NOMO-1 treated with DMSO at 0.1 percent for 48 hours (cell line): Measurements from ENCODE around the gene GMDS.
"Not testable (repeated sequence)": the region's sequence is repeated elsewhere in the genome, so short reads cannot be mapped to it uniquely, and the experiment has no call there.

Experiments
- DNase-seq: peaks from one replicate; lab custom pipeline; 2025; ENCODE audit not compliant: unreplicated experiment; lab: John Stamatoyannopoulos, UW

GMDS gene

DNA sequence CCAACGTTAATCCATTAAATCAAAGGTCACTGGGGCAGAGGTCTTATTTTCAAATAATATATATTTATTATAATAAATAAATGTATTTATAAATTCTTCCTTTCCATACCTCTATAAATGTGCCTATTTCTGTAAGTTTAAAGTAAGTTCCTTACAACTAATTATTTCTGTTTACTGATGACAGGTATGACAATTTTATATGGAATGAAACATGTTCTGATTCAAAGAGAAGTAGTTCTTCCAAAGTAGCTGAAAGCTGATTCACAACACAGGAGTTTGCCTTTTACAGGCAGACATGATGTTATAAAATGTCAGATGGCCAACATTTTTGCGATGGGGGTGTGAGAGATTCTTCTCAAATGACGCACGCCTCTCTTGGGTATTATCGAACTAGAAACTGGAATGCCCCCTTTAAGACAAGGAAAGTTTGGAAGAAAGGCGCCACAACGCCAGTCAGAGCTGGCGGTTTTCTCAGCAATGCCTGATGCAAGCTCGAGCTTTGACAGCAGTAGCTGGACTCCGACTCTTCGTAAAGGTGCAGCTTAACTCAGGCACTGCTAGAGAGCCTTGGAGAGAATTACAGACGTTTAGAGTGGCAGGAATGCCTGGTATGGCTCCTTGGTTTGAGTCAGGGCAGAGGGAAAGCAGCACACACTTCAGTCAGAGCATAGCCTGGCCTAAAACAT is 543.6 kb downstream of the GMDS start:
- no peak for DNase-seq

GRCh38 chr6:1700278-1700967 is 545.0 kb downstream of the GMDS start:
- DNase-seq = no peak

- no peak for DNase-seq
These were observed 546.9 kb downstream of the GMDS start for GRCh38 chr6:1698527-1698926.

GRCh38 chr6:1697688-1698351 is 547.6 kb downstream of the GMDS start:
- DNase-seq = no peak

DNA sequence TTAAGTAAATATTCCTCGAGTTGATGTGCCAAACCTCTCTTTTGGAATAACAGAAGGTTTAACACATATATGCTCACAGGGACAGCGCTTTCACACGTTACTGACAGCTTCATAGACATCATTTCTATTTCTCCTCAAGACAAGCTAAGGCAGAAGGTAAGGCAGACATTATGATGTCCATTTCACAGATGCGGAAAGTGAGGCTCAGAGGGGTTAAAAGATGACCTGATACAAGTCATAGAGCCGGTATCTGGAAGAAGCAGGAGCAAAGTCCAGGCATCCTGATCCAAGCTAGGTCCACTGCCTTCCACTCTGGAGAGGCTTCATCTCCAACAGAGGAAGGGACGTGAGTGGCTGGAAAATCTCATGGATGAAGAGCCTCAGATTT is 548.9 kb downstream of the GMDS start:
- no peak for DNase-seq

- DNase-seq = no peak
These were observed 549.6 kb downstream of the GMDS start for GRCh38 chr6:1695546-1696462.

GRCh38 chr6:1691828-1692227 is 553.6 kb downstream of the GMDS start:
- DNase-seq = not testable (repeated sequence)

- DNase-seq = not testable (repeated sequence)
These were observed 554.7 kb downstream of the GMDS start for GRCh38 chr6:1690656-1691055.

DNA sequence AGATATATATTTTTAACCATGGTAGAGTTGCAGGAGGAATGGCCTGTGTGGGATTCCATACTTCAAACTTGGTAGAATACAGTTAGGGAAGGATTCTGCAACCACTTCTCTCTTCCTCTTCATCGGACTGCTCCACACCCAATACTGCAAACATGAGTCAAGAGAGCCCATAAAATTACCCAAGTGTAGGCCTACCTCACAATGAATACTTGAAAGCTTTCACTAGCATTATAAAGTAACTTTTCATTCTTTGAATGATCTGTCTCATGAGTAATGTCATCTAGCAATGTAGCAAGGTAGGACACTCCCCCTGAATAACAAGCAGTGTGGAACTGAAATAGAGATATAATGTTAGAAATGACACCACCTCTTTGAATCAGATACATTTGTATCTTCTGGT is 556.3 kb downstream of the GMDS start:
- DNase-seq = peak; percentile 31

GRCh38 chr6:1688396-1688795 is 557.0 kb downstream of the GMDS start:
- DNase-seq = no peak

DNA sequence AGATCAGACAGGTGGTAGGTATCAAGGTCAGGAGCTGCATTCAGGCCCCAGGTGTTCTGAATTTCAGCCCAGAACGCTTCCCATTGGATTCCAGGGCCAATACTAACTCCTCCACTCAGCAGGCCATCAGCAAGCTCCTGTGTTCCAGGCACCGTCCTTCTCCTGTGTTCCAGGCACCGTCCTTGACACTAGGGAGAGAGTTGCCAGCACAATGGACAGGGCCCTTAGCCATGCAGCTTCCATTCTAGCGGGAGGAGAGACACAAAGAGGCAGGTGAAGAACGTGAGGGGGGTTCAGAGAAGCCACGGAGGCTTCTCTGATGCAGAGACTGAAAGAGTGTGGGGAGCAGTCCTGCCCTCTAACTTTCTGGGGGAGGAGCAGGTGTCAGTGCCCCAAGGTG is 558.0 kb downstream of the GMDS start:
- no peak for DNase-seq

DNA sequence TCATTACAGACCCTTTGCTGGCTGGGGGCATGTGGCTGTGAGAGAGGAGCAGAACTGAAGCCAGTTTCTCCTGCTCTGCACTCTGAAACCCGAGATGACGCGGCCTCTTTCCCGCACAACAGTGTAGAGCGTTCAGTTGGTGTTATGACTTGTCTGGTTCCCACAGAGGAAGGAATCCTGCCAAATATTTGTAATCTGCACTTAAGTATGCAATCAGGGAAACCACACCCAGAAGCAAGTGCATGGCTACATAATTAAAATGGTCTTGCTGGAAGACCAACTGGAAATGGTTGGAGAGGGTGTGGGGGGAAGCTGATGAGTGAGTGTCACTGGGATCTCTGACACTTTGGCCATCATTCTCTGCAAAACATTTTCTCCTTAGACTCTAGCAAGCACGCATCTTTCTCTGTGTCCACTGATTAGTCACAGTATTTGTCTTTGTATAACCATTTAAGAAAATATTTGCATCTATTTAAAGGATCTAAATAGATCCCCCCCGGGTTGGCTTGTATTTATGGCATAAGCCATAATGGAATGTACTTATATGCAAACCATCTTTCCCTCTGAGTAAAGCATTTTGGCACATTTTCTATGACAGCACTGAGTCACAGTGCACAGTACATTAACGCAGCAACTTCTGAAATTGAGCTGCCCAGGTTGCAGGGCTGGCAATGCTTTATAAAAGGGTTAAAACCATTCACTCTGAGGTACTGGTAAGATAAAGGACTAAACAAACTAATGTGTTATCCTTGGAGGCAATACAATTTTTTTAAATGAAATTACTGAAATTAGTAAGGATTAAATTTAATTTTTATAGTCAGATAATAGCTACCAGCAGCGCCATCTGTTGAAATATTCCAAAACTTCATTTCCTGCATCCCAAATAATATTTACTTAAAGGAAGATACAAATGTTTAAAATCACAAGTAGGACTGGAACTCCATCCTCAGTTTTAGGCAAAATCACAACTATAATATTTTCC is 559.0 kb downstream of the GMDS start:
- DNase-seq = no peak

DNA sequence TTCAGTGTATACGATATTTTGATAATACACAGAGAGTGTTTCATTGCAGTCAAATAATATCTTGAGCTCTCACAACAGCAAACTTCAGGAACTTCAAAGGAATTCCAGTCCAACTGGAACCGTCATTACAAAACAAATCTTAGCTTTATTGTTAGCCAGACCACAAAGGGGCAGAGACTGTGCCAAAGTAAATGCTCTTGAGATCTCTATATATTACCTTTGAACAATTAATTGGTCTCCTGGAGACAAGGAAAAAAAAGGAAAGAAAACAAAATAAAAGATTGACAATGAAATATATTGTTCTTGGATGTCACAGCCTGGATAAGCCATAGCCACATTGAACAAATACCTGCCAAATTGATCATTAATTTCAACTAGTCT is 565.7 kb downstream of the GMDS start:
- no peak for DNase-seq

DNA sequence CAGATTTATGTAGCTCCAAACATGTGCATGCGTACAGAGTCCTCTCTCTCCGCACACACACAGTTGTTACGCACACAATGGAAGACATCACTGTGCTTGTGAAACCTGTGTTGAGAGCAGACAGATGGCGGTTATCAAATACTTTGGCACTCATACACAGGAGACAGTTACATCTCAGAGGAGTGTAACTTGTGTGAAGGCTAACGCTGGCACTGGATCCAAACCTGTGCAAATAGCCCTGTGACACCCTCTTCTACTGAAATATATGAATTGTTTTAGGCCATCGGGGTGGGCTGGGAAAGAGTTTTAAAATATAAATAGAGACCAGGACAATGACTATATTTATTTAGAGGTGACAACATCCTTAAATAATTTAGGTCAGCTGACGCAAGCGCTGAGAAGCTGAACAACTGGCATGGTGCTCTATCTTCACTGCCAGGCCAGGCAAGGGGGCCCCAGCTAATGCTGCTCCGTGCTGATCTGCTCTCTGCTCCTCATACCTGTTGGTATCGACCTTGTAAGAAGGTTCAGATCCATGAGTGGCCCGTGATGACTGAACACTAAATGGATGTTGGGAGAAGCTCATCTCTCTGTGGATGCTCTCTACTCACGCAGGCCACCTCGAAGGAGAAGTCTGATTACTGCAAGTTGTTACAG is 566.2 kb downstream of the GMDS start:
- DNase-seq = no peak

GRCh38 chr6:1678201-1678600 is 567.2 kb downstream of the GMDS start:
- DNase-seq = no peak

DNA sequence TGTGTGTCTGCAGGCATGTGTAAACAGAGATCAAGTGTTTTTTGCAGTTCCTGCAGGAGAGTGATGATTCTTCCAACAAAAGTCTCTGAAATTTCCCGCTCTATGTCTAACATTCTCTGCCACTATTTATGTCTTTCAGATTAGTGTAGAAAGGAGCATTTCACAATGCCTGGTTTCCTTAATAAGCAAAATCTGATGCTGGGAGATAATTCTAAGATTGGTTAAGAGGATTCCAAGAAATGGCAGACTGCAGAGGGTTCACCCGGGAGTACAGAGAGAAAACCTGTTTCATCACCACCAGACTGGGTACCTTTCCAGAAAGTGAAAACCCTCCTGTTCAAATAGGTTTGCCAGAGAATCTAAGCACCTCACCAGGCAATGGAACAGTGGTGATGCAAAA is 573.0 kb downstream of the GMDS start:
- no peak for DNase-seq

DNA sequence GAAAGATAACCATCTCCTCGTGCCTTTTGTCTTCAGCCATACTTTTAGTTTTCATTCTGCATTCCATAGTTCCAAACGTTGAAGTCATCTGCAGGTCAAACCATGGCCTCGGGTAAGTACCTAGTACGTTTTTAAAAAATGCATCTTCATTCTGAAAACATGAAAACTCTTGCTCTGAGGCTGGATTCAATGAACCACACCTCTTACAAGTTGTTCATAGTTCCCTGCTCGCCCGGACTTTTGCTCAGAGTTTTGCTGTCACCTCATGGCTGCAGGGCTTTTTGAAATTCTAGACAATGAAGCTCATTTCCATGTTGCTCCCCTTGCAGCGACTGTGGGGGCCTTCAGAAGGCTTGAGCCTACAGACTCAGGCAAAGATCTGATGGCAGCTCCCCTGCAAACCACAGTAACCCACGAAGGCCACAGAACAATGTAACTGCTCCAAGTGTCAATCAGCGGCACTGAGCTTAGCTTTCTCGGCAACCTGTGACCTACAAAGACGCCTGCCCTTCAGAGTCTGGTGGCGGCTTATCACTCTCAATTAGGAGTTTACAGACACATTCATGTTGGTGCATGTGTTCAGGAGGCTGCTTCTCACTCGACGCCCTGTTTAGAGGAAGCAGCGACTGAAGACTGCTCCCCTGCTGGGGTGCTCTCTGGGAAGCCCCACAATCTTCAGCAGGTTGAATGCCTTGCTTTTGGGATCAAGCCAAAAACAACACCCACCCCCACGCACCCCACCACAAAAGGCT is 574.5 kb downstream of the GMDS start:
- no peak for DNase-seq

DNA sequence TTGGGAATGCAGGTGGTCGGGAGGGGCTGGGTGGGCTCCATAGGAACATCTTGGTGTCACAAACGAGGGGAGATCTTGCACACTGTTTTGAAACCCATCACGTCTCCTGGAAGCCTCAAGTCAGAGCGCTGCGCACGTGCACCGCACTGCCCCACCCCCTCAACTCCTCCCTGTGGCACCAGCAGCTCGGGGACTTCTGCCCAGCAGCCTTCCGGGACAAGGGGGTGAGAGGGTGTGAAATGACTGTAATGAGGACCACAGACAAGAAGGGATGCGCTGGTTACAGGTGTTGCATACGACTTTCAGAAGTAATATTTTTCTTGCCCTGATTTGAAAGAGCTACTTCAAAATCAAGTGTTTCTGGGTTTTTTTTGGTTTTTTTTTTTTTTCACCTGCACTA is 575.4 kb downstream of the GMDS start:
- DNase-seq = no peak

GRCh38 chr6:1668456-1668855 is 576.9 kb downstream of the GMDS start:
- not testable (repeated sequence) for DNase-seq
